GM10248 (cell line): ENCODE results near the gene GRAP.

ENCODE experiments used
- CTCF ChIA-PET: fragments of 300-600 bp; sonication (Branson Sonifier 250); formaldehyde crosslinking; extraction: SDS; loops from one replicate; lab custom pipeline; 2021; ENCODE audit warnings: antibody characterized with exemption; lab: Yijun Ruan, JAX
- POLR2A ChIA-PET: fragments of 350-650 bp; sonication (Branson Sonifier 250); formaldehyde crosslinking; extraction: SDS; loops from one replicate; lab custom pipeline; 2020; ENCODE audit warnings: antibody characterized with exemption; lab: Yijun Ruan, JAX
- DNase-seq: peaks from one replicate; pipeline ENCODE4 v3.0.0; 2012; ENCODE audit errors: extremely low spot score
- TF ChIP-seq, protein P1 (sequence below): IDR thresholded peaks from 2 replicates; pipeline ENCODE4 v1.5.1; 2012; ENCODE audit warnings: mild to moderate bottlenecking, low read depth; ENCODE audit errors: extremely low read depth, missing control alignments, control extremely low read depth

Gene GRAP

DNA sequence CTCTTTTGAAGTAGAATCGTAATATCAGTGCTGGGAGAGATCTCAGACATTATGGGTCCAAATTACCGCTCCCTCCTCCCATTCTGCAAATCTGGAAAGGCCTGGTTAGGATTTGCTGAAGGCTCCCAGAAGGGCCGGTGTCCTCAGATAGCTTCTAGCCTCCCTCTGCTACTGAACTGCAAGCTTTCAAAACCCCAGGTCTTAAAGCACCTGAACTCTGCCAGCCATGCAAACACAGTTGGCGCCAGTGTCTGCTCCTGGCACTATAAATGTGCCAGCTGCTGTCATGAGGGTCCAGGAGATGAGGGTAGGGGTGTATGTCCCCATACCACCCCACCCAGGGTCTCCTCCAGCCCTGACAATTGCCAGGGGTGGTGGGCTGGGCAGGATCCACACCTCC is 70.6 kb downstream of the GRAP start:
- CTCF ChIA-PET = interaction anchor here (12.3 kb wide), 1 partner anchor 15 kb away, joined by 78 read pairs; no protein-coding TSS in a partner anchor
- DNase-seq = no peak
- TF ChIP-seq, protein P1, sequence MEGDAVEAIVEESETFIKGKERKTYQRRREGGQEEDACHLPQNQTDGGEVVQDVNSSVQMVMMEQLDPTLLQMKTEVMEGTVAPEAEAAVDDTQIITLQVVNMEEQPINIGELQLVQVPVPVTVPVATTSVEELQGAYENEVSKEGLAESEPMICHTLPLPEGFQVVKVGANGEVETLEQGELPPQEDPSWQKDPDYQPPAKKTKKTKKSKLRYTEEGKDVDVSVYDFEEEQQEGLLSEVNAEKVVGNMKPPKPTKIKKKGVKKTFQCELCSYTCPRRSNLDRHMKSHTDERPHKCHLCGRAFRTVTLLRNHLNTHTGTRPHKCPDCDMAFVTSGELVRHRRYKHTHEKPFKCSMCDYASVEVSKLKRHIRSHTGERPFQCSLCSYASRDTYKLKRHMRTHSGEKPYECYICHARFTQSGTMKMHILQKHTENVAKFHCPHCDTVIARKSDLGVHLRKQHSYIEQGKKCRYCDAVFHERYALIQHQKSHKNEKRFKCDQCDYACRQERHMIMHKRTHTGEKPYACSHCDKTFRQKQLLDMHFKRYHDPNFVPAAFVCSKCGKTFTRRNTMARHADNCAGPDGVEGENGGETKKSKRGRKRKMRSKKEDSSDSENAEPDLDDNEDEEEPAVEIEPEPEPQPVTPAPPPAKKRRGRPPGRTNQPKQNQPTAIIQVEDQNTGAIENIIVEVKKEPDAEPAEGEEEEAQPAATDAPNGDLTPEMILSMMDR = no peak
- POLR2A ChIA-PET = no interaction called here

DNA sequence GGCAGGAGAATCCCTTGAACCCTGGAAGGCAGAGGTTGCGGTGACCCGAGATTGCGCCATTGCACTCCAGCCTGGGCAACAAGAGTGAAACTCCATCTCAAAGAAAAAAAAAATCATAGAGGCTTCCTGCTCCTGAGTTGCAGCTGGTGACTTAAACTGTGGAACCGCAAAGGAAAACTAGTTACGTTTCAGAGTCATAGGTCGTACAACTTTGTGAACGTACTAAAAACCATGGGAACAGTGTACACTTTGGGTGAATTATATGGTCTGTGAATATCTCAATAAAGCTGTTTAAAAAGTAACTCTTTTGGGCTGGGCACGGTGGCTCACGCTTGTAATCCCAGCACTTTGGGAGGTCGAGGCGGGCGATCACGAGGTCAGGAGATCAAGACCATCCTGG is 71.2 kb downstream of the GRAP start:
- ChIA-PET CTCF (interaction anchor here (12.3 kb wide), 1 partner anchor 14 kb away, joined by 78 read pairs; no protein-coding TSS in a partner anchor), POLR2A (no interaction called here)
- DNase-seq = no peak
- TF ChIP-seq, protein P1 = no peak

DNA sequence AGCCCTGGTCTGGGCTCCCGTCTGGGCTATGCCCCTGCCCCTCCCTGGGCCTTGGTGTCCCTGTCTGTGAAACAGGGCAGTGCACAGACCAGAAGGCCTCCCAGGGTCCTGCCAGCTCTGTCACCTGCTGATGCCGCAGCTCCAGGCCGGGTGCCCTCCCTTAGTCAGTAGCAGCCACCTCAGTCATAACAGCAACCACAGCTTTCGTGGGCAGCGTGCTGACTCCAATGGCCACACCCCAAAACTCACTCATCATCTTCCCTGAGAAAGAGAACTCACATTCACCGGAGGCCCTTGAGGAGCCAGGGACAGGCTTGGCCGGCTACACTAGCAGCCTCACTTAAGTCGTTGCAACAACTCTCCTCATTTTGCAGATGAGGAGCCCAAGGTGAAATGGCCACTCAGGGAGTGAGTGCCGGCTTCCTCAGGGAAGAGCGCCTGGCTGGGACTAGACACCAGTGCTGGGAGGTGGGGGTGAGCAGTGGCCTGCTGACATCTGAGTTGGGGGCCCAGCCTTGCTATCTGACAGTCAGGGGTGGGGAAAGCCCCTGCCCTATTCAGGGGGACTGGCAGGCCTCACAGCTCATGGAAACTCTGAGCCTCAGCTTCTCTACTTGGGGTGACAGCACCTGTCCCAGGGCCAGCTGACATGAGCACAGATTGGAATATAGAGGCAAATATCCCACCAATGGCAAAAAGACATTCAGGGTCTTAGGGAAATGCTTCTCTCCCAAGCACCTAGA is 72.2 kb downstream of the GRAP start:
- DNase-seq = no peak
- POLR2A ChIA-PET = no interaction called here
- CTCF ChIA-PET = interaction anchor here (12.3 kb wide), 1 partner anchor 13 kb away, joined by 78 read pairs; no protein-coding TSS in a partner anchor
- TF ChIP-seq, protein P1 = no peak

DNA sequence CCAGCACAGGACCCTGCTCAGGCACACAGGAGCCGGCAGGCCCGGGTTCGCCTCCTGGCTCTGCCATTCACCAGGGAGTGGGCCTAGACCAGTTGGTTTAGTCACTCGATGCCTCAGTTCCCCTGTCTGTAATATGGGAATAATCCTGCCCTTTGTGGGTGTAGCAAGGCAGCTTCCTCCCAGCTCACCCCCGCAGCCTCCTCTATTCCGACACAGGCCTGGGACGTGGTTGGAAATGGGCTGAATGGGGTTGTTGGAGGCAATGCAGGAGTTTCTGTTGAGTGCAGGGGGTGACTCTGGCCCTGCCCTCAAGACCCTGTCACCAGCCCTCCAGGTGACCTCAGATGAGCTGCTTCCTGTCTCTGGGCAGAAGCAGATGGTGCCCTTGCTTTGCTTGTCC is 75.0 kb downstream of the GRAP start:
- ChIA-PET CTCF (interaction anchor here (12.3 kb wide), 1 partner anchor 10 kb away, joined by 78 read pairs; no protein-coding TSS in a partner anchor), POLR2A (no interaction called here)
- TF ChIP-seq, protein P1 = no peak
- no peak for DNase-seq
